HEK293 (cell line): ENCODE data around the gene TMEM208.
A peak's percentile ranks its signal among the peaks of the same experiment; 100 is the strongest.

Experiments used
- CTCF ChIP-seq: fragments of 450-650 bp; formaldehyde crosslinking; IDR thresholded peaks from 2 replicates; pipeline ENCODE4 v1.5.1; 2016; ENCODE audit warnings: missing biosample characterization, missing genetic modification characterization
- ELK4 ChIP-seq: IDR thresholded peaks from 2 replicates; pipeline ENCODE4 v1.6.1; 2011; ENCODE audit warnings: mild to moderate bottlenecking, low read depth, low read length, borderline replicate concordance
- KLF16 ChIP-seq: fragments of 450-650 bp; formaldehyde crosslinking; IDR thresholded peaks from 2 replicates; pipeline ENCODE4 v1.5.1; 2017; ENCODE audit warnings: missing biosample characterization, missing genetic modification characterization
- KLF7 ChIP-seq: fragments of 450-650 bp; formaldehyde crosslinking; IDR thresholded peaks from 2 replicates; pipeline ENCODE4 v1.5.1; 2016; ENCODE audit warnings: missing biosample characterization, missing genetic modification characterization, borderline replicate concordance
- KLF9 ChIP-seq: fragments of 450-650 bp; formaldehyde crosslinking; IDR thresholded peaks from 2 replicates; pipeline ENCODE4 v1.5.1; 2016; ENCODE audit warnings: missing biosample characterization, missing genetic modification characterization, low read depth
- OSR2 ChIP-seq: fragments of 450-650 bp; formaldehyde crosslinking; IDR thresholded peaks from 2 replicates; pipeline ENCODE4 v1.5.1; 2016; ENCODE audit warnings: missing biosample characterization, missing genetic modification characterization
- PATZ1 ChIP-seq: fragments of 450-650 bp; formaldehyde crosslinking; IDR thresholded peaks from 2 replicates; pipeline ENCODE4 v1.5.1; 2016; ENCODE audit warnings: missing biosample characterization, missing genetic modification characterization
- PRDM2 ChIP-seq: fragments of 450-650 bp; formaldehyde crosslinking; IDR thresholded peaks from 2 replicates; pipeline ENCODE4 v1.5.1; 2016; ENCODE audit warnings: missing biosample characterization, missing genetic modification characterization, borderline replicate concordance
- REPIN1 ChIP-seq: fragments of 450-650 bp; formaldehyde crosslinking; IDR thresholded peaks from 2 replicates; pipeline ENCODE4 v1.5.1; 2017; ENCODE audit warnings: missing biosample characterization, missing genetic modification characterization, low read depth
- SP7 ChIP-seq: fragments of 450-650 bp; formaldehyde crosslinking; IDR thresholded peaks from 2 replicates; pipeline ENCODE4 v1.5.1; 2016; ENCODE audit warnings: missing biosample characterization, missing genetic modification characterization
- TCF7L2 ChIP-seq: IDR thresholded peaks from 2 replicates; pipeline ENCODE4 v1.6.1; 2011; ENCODE audit warnings: low read depth, mild to moderate bottlenecking, inconsistent platforms, low read length, moderate library complexity, borderline replicate concordance
- ZBTB11 ChIP-seq: fragments of 450-650 bp; formaldehyde crosslinking; conservative IDR thresholded peaks from 2 replicates; pipeline ENCODE4 v1.5.1; 2016; ENCODE audit warnings: low read depth, missing biosample characterization, missing genetic modification characterization
- ZEB2 ChIP-seq: fragments of 450-650 bp; formaldehyde crosslinking; IDR thresholded peaks from 2 replicates; pipeline ENCODE4 v1.5.1; 2016; ENCODE audit warnings: missing biosample characterization, missing genetic modification characterization
- ZNF146 ChIP-seq: fragments of 450-650 bp; formaldehyde crosslinking; IDR thresholded peaks from 2 replicates; pipeline ENCODE4 v1.5.1; 2016; ENCODE audit warnings: missing biosample characterization, missing genetic modification characterization
- ZNF169 ChIP-seq: fragments of 450-650 bp; formaldehyde crosslinking; IDR thresholded peaks from 2 replicates; pipeline ENCODE4 v1.5.1; 2016; ENCODE audit warnings: missing biosample characterization, missing genetic modification characterization
- ZNF248 ChIP-seq: fragments of 450-650 bp; formaldehyde crosslinking; IDR thresholded peaks from 2 replicates; pipeline ENCODE4 v1.5.1; 2017; ENCODE audit warnings: missing biosample characterization, missing genetic modification characterization
- ZNF416 ChIP-seq: fragments of 450-650 bp; formaldehyde crosslinking; IDR thresholded peaks from 2 replicates; pipeline ENCODE4 v1.5.1; 2016; ENCODE audit warnings: missing biosample characterization, missing genetic modification characterization
- ZNF510 ChIP-seq: fragments of 450-650 bp; formaldehyde crosslinking; IDR thresholded peaks from 2 replicates; pipeline ENCODE4 v1.5.1; 2018; ENCODE audit warnings: mild to moderate bottlenecking, missing genetic modification characterization, missing biosample characterization; ENCODE audit not compliant: insufficient replicate concordance
- ZNF623 ChIP-seq: fragments of 450-650 bp; formaldehyde crosslinking; IDR thresholded peaks from 2 replicates; pipeline ENCODE4 v1.5.1; 2016; ENCODE audit warnings: missing biosample characterization, missing genetic modification characterization
- ZNF624 ChIP-seq: fragments of 450-650 bp; formaldehyde crosslinking; IDR thresholded peaks from 2 replicates; pipeline ENCODE4 v1.5.1; 2017; ENCODE audit warnings: missing biosample characterization, missing genetic modification characterization
- ZNF707 ChIP-seq: fragments of 450-650 bp; formaldehyde crosslinking; IDR thresholded peaks from 2 replicates; pipeline ENCODE4 v1.5.1; 2016; ENCODE audit warnings: missing biosample characterization, missing genetic modification characterization
- ZNF776 ChIP-seq: fragments of 450-650 bp; formaldehyde crosslinking; IDR thresholded peaks from 2 replicates; pipeline ENCODE4 v1.5.0; 2017; ENCODE audit warnings: missing biosample characterization, missing genetic modification characterization, borderline replicate concordance
- ZNF777 ChIP-seq: fragments of 450-650 bp; formaldehyde crosslinking; IDR thresholded peaks from 2 replicates; pipeline ENCODE4 v1.5.1; 2017; ENCODE audit warnings: missing biosample characterization, missing genetic modification characterization, borderline replicate concordance
- ZSCAN23 ChIP-seq: fragments of 450-650 bp; formaldehyde crosslinking; IDR thresholded peaks from 2 replicates; pipeline ENCODE4 v1.5.1; 2016; ENCODE audit warnings: missing biosample characterization, missing genetic modification characterization
- ZSCAN30 ChIP-seq: fragments of 450-650 bp; IDR thresholded peaks from 2 replicates; pipeline ENCODE4 v1.5.1; 2018; ENCODE audit warnings: missing biosample characterization, mild to moderate bottlenecking, missing genetic modification characterization, moderate library complexity

TMEM208 gene

GRCh38 chr16:67246081-67246755, 19.3 kb downstream of the TMEM208 start (continued):
- TF ChIP-seq KLF9 (tag by site-specific recombination) = peak; percentile 82; the same call in 1 of the 2 replicates
- TF ChIP-seq OSR2 = no peak
- peak; percentile 75; the same call in 1 of the 2 replicates for TF ChIP-seq ZEB2
- no peak for TF ChIP-seq ZNF416 (tag by site-specific recombination)
- TF ChIP-seq KLF7 (tag by site-specific recombination) = peak; percentile 62; the same call in 1 of the 2 replicates
- TF ChIP-seq CTCF = peak; percentile 94
- no peak for TF ChIP-seq ZNF510 (tag by site-specific recombination)
- TF ChIP-seq KLF16 (tag by site-specific recombination) = 0 out of 2 replicates have a peak, but pooled peaks have one; percentile 75
- no peak for TF ChIP-seq ZNF777 (tag by site-specific recombination)
- TF ChIP-seq ZSCAN23 = no peak
- 0 out of 2 replicates have a peak, but pooled peaks have one; percentile 40 for TF ChIP-seq ZSCAN30 (tag by site-specific recombination)
- TF ChIP-seq ZNF248 = no peak
- TF ChIP-seq ZBTB11 (tag by site-specific recombination) = peak; percentile 79
- no peak for TF ChIP-seq ZNF623
- peak; percentile 98 for TF ChIP-seq PATZ1 (tag by site-specific recombination)
- TF ChIP-seq ZNF146 (tag by site-specific recombination) = no peak
- no peak for TF ChIP-seq ZNF624 (tag by site-specific recombination)
- TF ChIP-seq REPIN1 = 0 out of 2 replicates have a peak, but pooled peaks have one; percentile 54
- TF ChIP-seq ZNF707 = no peak
- no peak for TF ChIP-seq PRDM2
- TF ChIP-seq SP7 (tag by site-specific recombination) = peak; percentile 75
- no peak for TF ChIP-seq ELK4
- no peak for TF ChIP-seq ZNF169
- TF ChIP-seq TCF7L2 = no peak; the same call in 1 of the 2 replicates
- TF ChIP-seq ZNF776 = no peak
